ENCODE measurements around the gene SORBS1. TPM values are rescaled to one million over a fixed set of nuclear protein-coding genes. Genes with fewer than 3 reads are reported as not detected.
"Not testable (repeated sequence)": the region's sequence is repeated elsewhere in the genome, so short reads cannot be mapped to it uniquely, and the experiment has no call there.

SORBS1 gene
- total RNA-seq, 1 experiment from 2014 or later = 4.1 TPM

DNA sequence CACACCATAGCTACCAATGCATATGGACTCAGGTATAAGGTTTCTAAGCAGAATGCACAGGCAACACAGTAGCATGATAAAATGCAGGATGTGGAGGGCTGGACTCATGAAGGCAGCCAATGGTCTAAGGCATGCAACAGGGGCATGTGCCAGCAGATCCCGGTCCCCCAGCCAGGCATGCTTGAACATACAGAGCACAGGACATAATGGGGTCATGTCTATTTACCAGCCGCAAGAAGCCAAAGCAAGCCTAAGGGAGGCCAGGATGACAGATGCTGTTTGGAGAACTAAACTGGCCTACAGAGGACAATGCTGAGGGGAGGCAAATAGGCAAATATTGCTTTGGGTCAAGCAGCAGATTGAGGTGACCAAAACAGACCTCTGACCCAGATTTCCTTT lies 210.3 kb downstream of the SORBS1 start:
- ATAC-seq (no peak), DNase-seq (no peak)
- no peaks in the 10 kb centered on the region for H4K20me1 ChIP-seq (ENCODE audit: low read length)
- H3K4me3 ChIP-seq (ENCODE audit: low read length) = no peak overlapping the region
- no peak overlapping the region for H3K9ac ChIP-seq (ENCODE audit: low read length)
- TF ChIP-seq EZH2 (IDR thresholded peaks at IDR 0.05; ENCODE audit: low read length, unreplicated experiment) (no peak), EZH2phosphoT487 (IDR thresholded peaks at IDR 0.05; ENCODE audit: borderline replicate concordance, low read length) (no peak)
- TF ChIP-seq, protein P1, sequence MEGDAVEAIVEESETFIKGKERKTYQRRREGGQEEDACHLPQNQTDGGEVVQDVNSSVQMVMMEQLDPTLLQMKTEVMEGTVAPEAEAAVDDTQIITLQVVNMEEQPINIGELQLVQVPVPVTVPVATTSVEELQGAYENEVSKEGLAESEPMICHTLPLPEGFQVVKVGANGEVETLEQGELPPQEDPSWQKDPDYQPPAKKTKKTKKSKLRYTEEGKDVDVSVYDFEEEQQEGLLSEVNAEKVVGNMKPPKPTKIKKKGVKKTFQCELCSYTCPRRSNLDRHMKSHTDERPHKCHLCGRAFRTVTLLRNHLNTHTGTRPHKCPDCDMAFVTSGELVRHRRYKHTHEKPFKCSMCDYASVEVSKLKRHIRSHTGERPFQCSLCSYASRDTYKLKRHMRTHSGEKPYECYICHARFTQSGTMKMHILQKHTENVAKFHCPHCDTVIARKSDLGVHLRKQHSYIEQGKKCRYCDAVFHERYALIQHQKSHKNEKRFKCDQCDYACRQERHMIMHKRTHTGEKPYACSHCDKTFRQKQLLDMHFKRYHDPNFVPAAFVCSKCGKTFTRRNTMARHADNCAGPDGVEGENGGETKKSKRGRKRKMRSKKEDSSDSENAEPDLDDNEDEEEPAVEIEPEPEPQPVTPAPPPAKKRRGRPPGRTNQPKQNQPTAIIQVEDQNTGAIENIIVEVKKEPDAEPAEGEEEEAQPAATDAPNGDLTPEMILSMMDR (conservative IDR thresholded peaks at IDR 0.05; ENCODE audit: low read depth, low read length) = no peak
- no peak overlapping the region for H2AFZ ChIP-seq (ENCODE audit: low read length)
- H3K27me3 ChIP-seq (ENCODE audit: low read length) = no peaks in the 10 kb centered on the region
- no peaks in the 10 kb centered on the region for H3K36me3 ChIP-seq (ENCODE audit: low read depth, low read length)
- no peaks in the 10 kb centered on the region for H3F3A ChIP-seq (ENCODE audit: low read length, unreplicated experiment)
- H3K4me2 ChIP-seq (ENCODE audit: low read length) = no peak overlapping the region
- no peaks in the 10 kb centered on the region for H3K9me2 ChIP-seq (replicated peaks; ENCODE audit: low read length)
- BruUV-seq (replicated peaks) = no TSS peak
- intact Hi-C loops (cut with micrococcal nuclease) = no loop called here
- H3K4me1 ChIP-seq (ENCODE audit: insufficient read depth, low read length) = no peaks in the 10 kb centered on the region
- H3K9me3 ChIP-seq (ENCODE audit: low read length) = no peaks in the 10 kb centered on the region
- ChIA-PET CTCF (no interaction called here), POLR2A (ENCODE audit: unreplicated experiment) (no interaction called here)
- H3K27ac ChIP-seq (ENCODE audit: low read length) = no peak overlapping the region
- H3K79me2 ChIP-seq (ENCODE audit: low read length) = no peaks in the 10 kb centered on the region

DNA sequence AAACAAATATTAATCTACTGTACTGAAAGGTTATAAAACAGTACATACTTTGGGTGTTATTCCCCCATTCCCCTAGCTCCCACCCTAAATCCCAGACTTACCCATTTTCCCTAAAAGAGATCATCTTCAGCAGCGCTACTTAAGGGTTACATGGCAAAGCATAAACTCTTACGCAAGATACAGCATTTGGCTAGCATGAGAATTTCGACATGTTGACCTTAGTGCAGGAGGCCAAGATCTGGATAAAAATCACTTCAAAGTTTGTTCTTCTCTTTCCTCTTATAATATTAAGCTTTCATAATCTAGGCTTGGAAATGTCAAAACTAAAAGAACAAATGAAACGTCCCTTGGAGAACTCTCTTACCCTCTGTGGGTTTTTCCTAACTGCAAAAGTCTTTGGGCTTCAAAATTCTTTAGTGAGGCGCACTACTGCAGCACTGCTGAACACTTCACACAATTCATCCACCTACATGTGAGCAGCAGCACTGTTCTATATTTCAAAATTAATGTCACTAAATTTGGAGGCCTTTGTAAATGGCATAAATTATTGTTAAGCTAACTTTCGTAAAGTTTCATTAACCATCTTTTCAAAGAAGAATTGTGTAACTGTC lies 210.8 kb downstream of the SORBS1 start:
- ChIA-PET POLR2A (ENCODE audit: unreplicated experiment) (interaction anchor here (0.6 kb wide), 1 partner anchor 34 kb away, joined by 5 read pairs; no protein-coding TSS in a partner anchor), CTCF (no interaction called here)
- Histone ChIP-seq H3K9me3 (ENCODE audit: low read length) (no peaks in the 10 kb centered on the region), H3K27me3 (ENCODE audit: low read length) (no peaks in the 10 kb centered on the region), H3K79me2 (ENCODE audit: low read length) (no peaks in the 10 kb centered on the region), H3K9ac (ENCODE audit: low read length) (no peak overlapping the region), H3K36me3 (ENCODE audit: low read depth, low read length) (no peaks in the 10 kb centered on the region), H3K27ac (ENCODE audit: low read length) (no peak overlapping the region), H2AFZ (ENCODE audit: low read length) (no peak overlapping the region), H4K20me1 (ENCODE audit: low read length) (no peaks in the 10 kb centered on the region), H3K4me2 (ENCODE audit: low read length) (no peak overlapping the region), H3K4me3 (ENCODE audit: low read length) (no peak overlapping the region), H3K9me2 (replicated peaks; ENCODE audit: low read length) (no peaks in the 10 kb centered on the region), H3K4me1 (ENCODE audit: insufficient read depth, low read length) (no peaks in the 10 kb centered on the region), H3F3A (ENCODE audit: low read length, unreplicated experiment) (no peaks in the 10 kb centered on the region)
- ATAC-seq = no peak
- intact Hi-C loops (cut with micrococcal nuclease) = no loop called here
- no TSS peak for BruUV-seq (replicated peaks)
- DNase-seq = no peak
- TF ChIP-seq EZH2phosphoT487 (IDR thresholded peaks at IDR 0.05; ENCODE audit: borderline replicate concordance, low read length) (no peak), EZH2 (IDR thresholded peaks at IDR 0.05; ENCODE audit: low read length, unreplicated experiment) (no peak)
- TF ChIP-seq, protein P1 (conservative IDR thresholded peaks at IDR 0.05; ENCODE audit: low read depth, low read length) = no peak

DNA sequence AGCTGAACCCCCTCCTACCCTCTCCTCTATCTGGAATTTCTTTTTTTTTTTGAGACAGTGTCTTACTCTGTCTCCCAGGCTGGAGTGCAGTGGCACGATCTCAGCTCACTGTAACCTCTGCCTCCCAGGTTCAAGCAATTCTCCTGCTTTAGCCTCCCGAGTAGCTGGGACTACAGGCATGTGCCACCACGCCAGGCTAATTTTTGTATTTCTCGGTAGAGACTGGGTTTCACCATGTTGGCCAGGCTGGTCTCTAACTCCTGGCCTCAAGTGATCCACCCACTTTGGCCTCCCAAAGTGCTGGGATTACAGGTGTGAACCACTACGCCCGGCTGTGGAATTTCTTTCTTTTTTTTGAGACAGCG lies 213.8 kb downstream of the SORBS1 start:
- intact Hi-C loops (cut with micrococcal nuclease); H4K20me1 ChIP-seq (ENCODE audit: low read length); H3K9me3 ChIP-seq (ENCODE audit: low read length); H3K4me1 ChIP-seq (ENCODE audit: insufficient read depth, low read length); ATAC-seq; H3K27ac ChIP-seq (ENCODE audit: low read length); H3K9me2 ChIP-seq (replicated peaks; ENCODE audit: low read length); BruUV-seq (replicated peaks); DNase-seq; H2AFZ ChIP-seq (ENCODE audit: low read length); H3K4me2 ChIP-seq (ENCODE audit: low read length); H3K9ac ChIP-seq (ENCODE audit: low read length); H3F3A ChIP-seq (ENCODE audit: low read length, unreplicated experiment); H3K79me2 ChIP-seq (ENCODE audit: low read length); H3K27me3 ChIP-seq (ENCODE audit: low read length); H3K4me3 ChIP-seq (ENCODE audit: low read length); H3K36me3 ChIP-seq (ENCODE audit: low read depth, low read length): not testable (repeated sequence)
- CTCF ChIA-PET = interaction anchor here (0.6 kb wide), 1 partner anchor 101 kb away, joined by 3 read pairs; no protein-coding TSS in a partner anchor
- POLR2A ChIA-PET (ENCODE audit: unreplicated experiment) = interaction anchor here (0.6 kb wide), 1 partner anchor 165 kb away, joined by 3 read pairs; no protein-coding TSS in a partner anchor
